Nephron progenitor cell (in vitro differentiated cells): ENCODE results near the gene PLEKHB1.

Source experiments
- DNase-seq: peaks from one replicate; pipeline ENCODE4 v3.0.0; 2021
- H3K27ac Mint-ChIP-seq: 2 replicates; pipeline ENCODE4 v1.8.0; 2021; ENCODE audit warnings: mild to moderate bottlenecking, moderate library complexity, mixed read lengths
- H3K27me3 Mint-ChIP-seq: 2 replicates; pipeline ENCODE4 v1.8.0; 2021; ENCODE audit warnings: mild to moderate bottlenecking, low read depth, mixed read lengths; ENCODE audit not compliant: poor library complexity
- H3K36me3 Mint-ChIP-seq: 2 replicates; pipeline ENCODE4 v1.8.0; 2021; ENCODE audit warnings: low read depth, mixed read lengths
- H3K4me1 Mint-ChIP-seq: 2 replicates; pipeline ENCODE4 v1.8.0; 2021; ENCODE audit warnings: mixed read lengths
- H3K4me3 Mint-ChIP-seq: 2 replicates; pipeline ENCODE4 v1.8.0; 2021; ENCODE audit warnings: mild to moderate bottlenecking, moderate library complexity, mixed read lengths
- H3K9me3 Mint-ChIP-seq: 2 replicates; pipeline ENCODE4 v1.8.0; 2021; ENCODE audit warnings: mild to moderate bottlenecking, moderate library complexity, mixed read lengths
- CTCF ChIP-seq: fragments of 200-600 bp; sonication (generic); IDR thresholded peaks from 2 replicates; pipeline ENCODE4 v1.5.0; 2021; ENCODE audit warnings: antibody characterized with exemption

PLEKHB1 gene

GRCh38 chr11:73633999-73634398 lies 12.4 kb upstream of the PLEKHB1 start:
- DNase-seq, result no peak
- Mint-ChIP-seq H3K27me3 (peaks cover 8% of the 10 kb centered on the region), H3K4me1 (peaks cover 7% of the 10 kb centered on the region), H3K36me3 (peaks cover 8% of the 10 kb centered on the region), H3K9me3 (peaks cover 25% of the 10 kb centered on the region), H3K27ac (no peak overlapping the region), H3K4me3 (no peak overlapping the region)
- TF ChIP-seq CTCF, result no peak

GRCh38 chr11:73635721-73636120 lies 10.7 kb upstream of the PLEKHB1 start:
- no peak for TF ChIP-seq CTCF
- DNase-seq, result no peak
- Mint-ChIP-seq H3K27me3 (peaks cover 3% of the 10 kb centered on the region), H3K9me3 (peaks cover 24% of the 10 kb centered on the region), H3K27ac (no peak overlapping the region), H3K36me3 (peaks cover 8% of the 10 kb centered on the region), H3K4me1 (no peaks in the 10 kb centered on the region), H3K4me3 (no peak overlapping the region)

- peaks cover 3% of the 10 kb centered on the region for H3K27me3 Mint-ChIP-seq
- H3K9me3 Mint-ChIP-seq, result peaks cover 22% of the 10 kb centered on the region
- H3K27ac Mint-ChIP-seq, result no peak overlapping the region
- no peak for TF ChIP-seq CTCF
- H3K4me1 Mint-ChIP-seq, result no peaks in the 10 kb centered on the region
- H3K4me3 Mint-ChIP-seq, result no peak overlapping the region
- no peak for DNase-seq
- peaks cover 8% of the 10 kb centered on the region for H3K36me3 Mint-ChIP-seq
These were observed 10.1 kb upstream of the PLEKHB1 start for GRCh38 chr11:73636249-73636648.

GRCh38 chr11:73637012-73637411 lies 9.4 kb upstream of the PLEKHB1 start:
- no peak for DNase-seq
- Mint-ChIP-seq H3K4me3 (no peak overlapping the region), H3K27ac (no peak overlapping the region), H3K4me1 (no peaks in the 10 kb centered on the region), H3K9me3 (peaks cover 14% of the 10 kb centered on the region), H3K27me3 (peaks cover 3% of the 10 kb centered on the region), H3K36me3 (peaks cover 1% of the 10 kb centered on the region)
- TF ChIP-seq CTCF, result no peak

GRCh38 chr11:73640592-73640991 lies 5.8 kb upstream of the PLEKHB1 start:
- Mint-ChIP-seq H3K9me3 (no peaks in the 10 kb centered on the region), H3K27ac (no peak overlapping the region), H3K4me1 (peaks cover 7% of the 10 kb centered on the region), H3K27me3 (peaks cover 7% of the 10 kb centered on the region), H3K36me3 (no peaks in the 10 kb centered on the region), H3K4me3 (no peak overlapping the region)
- no peak for DNase-seq
- TF ChIP-seq CTCF, result no peak

- TF ChIP-seq CTCF, result no peak
- no peaks in the 10 kb centered on the region for H3K36me3 Mint-ChIP-seq
- H3K27me3 Mint-ChIP-seq, result peaks cover 11% of the 10 kb centered on the region
- H3K27ac Mint-ChIP-seq, result no peak overlapping the region
- H3K4me3 Mint-ChIP-seq, result no peak overlapping the region
- H3K4me1 Mint-ChIP-seq, result peaks cover 18% of the 10 kb centered on the region
- DNase-seq, result no peak
- H3K9me3 Mint-ChIP-seq, result no peaks in the 10 kb centered on the region
These were observed 4.7 kb upstream of the PLEKHB1 start for GRCh38 chr11:73641668-73642067.
